LNCaP clone FGC (cell line): ENCODE data around the gene SLC12A4.

Source experiments
- DNase-seq: peaks from one replicate; pipeline ENCODE4 v3.0.0-alpha.2; 2011; ENCODE audit warnings: low read depth
- H3K4me3 ChIP-seq: 2 replicates; pipeline ENCODE4 v1.5.1; 2011; ENCODE audit warnings: mild to moderate bottlenecking, low read depth, low read length, control low read depth
- CTCF ChIP-seq: IDR thresholded peaks from 2 replicates; pipeline ENCODE4 v1.5.1; 2012; ENCODE audit warnings: mild to moderate bottlenecking; ENCODE audit not compliant: control insufficient read depth, insufficient read depth; ENCODE audit errors: extremely low read depth

Gene SLC12A4

GRCh38 chr16:67923414-67924116, 44.9 kb downstream of the SLC12A4 start:
- no peak for TF ChIP-seq CTCF
- peak; percentile 71 for DNase-seq
- H3K4me3 ChIP-seq: peak overlapping the region; percentile 4; the same call in 1 of the 2 replicates

- peak; percentile 33 for TF ChIP-seq CTCF
- peak; percentile 93 for DNase-seq
- peak overlapping the region; percentile 4; the same call in 1 of the 2 replicates for H3K4me3 ChIP-seq
Measured at GRCh38 chr16:67922740-67923139, 45.7 kb downstream of the SLC12A4 start.

DNA sequence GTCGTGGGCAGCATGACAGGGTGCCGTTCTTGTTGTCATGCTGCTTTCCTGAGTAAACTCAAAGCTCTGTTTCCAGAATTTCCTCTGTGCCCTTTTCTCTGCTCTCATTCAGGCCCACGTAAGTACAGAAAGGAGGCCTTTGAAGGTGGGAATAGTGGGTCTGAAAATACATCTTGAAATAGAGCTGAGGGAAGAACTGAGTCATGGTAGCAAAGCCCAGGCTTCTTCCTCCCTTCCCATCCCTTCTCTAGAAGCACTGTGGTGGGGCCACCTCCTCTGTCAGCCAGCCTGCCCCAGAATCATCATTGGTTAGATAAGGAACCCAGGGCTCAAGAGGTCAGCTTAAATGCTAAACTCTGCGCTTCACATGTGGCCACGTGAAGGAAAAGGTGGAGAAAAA, 46.2 kb downstream of the SLC12A4 start:
- no peak overlapping the region for H3K4me3 ChIP-seq
- no peak for TF ChIP-seq CTCF
- no peak for DNase-seq

GRCh38 chr16:67919622-67920221, 48.7 kb downstream of the SLC12A4 start:
- no peak for TF ChIP-seq CTCF
- no peak for DNase-seq
- H3K4me3 ChIP-seq: no peak overlapping the region

DNA sequence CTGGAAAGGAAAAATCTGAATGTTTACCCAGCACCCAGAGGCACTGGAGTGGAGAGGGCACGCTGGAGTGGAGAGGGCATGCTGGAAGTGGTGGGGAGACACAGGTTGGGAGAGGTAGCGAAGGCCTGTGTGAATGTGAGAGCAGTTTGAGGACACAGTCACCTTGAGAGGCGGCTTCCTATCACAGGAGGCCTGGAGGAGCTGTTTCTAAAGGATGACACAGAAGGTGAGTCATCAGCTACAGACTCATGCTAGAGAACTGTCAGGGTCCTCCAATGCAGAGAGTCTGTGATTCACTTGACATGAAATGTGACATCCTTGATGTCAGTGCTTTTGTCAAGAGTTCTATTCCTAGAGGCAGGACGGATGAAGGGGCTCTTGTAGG, 50.6 kb downstream of the SLC12A4 start:
- no peak for TF ChIP-seq CTCF
- H3K4me3 ChIP-seq: no peak overlapping the region
- no peak for DNase-seq

DNA sequence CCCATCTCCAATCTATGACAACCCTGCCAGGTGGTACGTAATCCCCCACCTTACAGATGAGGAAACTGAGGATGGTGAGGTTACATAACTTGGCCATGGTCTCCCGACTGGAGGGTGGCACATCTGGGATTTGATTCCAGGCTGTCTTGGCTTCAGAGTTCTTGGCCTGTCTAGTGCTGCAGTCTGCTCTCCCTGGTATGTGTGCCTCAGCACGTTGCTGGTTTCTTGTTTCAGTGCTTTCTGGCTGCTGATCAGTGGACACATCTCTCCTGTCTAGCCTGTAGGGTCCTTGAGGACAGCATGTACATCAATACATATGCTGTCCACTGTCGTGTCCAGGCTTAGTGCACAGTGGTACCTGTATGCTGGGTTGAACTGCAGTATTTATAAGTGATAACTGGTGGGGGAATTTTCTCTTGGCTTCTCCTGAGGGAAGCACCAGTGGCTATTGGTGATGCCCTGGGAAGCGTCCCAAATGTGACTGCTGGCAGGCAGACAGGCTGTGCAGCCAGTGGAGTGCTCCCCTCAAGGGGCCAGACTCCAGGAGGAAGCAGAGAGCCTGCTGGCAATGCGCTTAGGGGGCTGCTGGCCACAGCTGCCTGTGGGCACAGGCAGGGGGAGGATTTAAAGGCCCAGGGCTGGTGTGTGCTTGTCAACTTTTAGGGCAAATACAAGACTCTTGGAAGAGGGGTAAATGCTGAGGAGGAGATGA, 51.1 kb downstream of the SLC12A4 start:
- no peak overlapping the region for H3K4me3 ChIP-seq
- DNase-seq: no peak
- TF ChIP-seq CTCF: no peak
